ENCODE measurements around the gene VSNL1.

The VSNL1 gene

DNA sequence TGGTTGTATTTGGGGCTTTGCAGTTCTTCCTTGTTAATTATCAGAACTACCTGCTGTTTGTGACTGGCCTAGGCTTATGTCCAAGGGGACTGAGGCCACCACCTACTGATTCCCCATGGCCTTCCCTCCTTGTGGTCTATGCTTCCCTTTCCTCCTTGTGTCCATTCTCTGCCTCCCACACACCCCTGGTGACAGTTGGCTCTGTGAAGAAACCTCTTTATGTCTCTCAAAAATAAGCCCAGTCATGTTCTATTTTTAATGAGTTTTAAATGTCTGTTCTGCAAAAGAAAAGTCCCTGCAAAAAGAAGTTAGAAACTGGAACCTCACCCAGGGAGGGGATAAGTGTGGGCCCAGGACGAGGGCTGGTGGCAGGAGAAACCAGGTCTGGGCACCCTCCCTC lies 108.1 kb downstream of the VSNL1 start:
- DNase-seq: no peak

DNA sequence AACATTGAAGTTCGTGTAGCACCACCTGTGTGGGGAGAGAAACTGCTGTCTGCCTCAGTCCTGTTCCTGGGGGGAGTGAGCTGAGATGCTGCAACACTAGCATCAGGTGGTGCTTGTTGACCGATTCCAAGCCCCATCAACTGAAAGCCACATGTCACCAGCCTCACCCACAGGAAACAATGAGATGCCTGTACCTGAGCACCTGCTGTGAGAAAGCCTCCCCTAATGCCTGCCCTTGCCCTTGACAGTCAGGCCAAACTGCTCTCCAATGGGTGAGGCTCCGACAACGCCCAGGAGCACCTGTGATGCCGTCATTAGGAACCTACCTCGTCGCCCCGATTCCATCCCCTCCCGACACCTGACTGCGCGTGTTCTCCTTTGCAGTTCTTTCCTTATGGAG lies 108.5 kb downstream of the VSNL1 start:
- no peak for DNase-seq

DNA sequence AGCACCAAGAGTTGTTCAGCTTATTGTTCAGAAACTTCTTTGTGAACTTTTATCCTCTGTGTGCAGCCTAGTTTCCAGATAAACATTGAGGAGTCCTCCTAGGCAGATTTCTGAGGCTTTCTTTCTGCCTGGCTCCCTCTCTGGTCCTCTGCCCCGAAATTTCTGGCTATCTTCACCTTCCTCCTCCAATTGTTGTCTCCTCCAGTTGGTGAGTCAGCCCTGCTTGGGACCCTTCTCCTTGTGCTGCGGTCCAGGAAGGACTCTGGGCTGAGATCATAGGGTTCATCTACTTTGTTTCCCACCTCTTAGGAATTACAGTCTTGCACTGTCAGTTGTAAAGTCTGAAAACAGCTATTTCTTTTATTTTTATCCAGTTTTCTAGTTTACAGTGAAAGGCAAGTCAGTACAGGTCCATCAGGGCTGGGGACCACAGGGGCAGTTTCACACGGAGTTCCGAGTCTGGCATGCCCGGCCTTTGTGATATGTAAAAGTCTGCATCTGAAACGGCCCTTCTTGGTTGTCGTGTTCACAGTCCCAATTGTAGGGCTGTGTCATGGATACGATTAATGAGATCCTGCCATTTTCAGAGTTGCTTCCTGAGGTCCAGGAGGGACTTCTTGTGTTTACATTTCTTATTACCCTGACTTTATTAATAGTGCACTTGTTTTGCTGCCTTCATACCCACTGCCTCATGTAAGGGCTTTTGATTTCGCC lies 112.3 kb downstream of the VSNL1 start:
- DNase-seq: no peak

DNA sequence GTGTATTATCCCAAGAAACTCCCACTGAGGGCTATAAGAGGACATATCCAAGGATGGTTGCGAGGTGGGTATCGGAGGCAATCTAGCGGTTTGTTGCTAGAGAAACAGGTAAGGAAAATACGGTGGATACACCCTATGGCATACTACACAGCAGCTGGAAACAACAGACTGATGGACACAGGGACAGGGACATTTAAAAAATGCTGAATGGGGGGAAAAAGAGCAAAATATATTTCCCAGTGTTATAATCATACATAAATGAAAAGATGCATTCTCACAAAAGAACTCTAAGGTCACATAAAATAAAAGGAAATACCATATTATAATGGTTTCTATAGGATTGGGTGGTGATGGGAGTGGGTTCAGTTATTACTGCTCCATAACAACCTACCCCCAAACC lies 117.3 kb downstream of the VSNL1 start:
- DNase-seq: no peak

DNA sequence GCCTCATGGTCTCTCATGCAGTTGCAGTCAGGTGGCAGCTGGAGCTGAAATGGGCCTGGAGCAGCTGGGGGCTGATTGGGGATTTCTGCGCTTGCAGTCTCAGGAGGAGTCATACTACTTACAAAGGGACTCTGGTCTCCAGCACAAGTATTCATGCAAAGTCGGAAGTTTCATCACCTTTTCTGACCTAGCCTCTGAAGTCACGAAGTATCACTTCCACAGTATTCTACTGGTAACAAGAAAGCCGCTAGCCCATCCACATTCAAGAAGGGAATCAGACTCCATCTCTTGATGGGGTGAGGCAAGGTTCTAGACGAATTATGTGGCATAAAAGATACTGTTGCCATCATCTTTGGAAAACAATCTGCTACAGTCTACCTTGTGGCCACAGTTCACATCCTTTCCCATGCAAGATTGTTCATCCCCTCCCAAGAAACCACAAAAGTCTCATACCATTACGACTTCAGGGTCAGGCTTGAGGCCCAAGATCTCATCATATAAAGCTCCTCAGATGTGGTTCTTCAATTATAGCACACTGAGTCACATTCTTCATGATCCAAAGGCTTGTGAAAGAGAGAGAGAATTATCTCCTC lies 117.9 kb downstream of the VSNL1 start:
- DNase-seq: no peak

DNA sequence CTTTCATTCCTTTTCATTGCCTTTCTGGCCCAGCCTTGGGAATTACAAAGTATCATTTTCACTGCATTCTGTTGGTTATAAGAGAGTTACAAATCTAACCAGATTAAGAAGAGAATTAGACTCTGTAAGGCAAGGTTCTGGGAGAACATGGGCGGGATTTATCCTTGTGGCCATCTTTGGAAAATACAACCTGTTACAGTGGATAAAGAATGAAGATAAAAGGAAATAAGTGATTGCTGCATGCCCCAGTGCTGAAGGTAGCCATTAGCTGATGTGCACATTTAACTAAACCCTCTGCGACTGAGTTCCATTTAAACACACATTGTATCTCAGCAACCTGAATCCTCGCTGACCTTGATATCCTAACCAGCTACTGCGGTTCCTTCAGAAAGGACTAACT lies 119.7 kb downstream of the VSNL1 start:
- no peak for DNase-seq

DNA sequence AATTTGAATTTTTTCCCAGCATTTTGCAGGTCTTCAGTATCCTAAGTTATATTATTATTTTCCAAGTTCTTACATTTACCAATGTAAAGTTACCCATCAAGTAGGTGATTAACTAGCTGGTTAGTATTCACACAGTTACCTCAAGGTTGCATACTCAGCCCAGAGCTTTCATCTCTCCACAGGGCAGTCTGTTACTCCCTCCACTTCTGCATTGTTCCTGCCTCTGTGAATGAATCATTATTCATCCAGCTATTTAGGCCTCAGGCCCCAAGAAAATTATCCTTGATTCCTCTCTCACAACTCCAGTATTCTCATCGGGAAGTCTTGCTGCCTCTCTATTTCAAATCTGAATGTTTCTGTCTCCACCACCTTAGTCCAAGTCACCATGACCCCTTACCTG lies 121.0 kb downstream of the VSNL1 start:
- DNase-seq: no peak

DNA sequence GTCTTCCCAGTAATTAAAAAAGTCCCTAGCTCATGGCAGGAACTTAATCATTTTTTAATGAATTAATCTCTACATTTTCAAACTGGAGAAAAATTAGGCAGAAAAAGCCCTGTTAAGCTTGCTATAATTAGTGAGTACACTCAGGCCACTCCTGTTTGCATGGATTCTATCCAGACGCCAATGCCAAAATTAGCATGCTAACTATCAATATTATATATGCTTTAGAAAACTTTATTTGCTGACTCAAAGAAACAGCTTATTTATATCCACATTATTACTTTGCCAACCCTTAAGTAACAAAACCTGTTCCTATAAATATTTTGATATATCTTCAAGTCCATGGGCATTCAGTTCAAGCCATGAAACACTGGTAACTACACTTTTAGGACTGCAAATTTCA lies 122.2 kb downstream of the VSNL1 start:
- no peak for DNase-seq

DNA sequence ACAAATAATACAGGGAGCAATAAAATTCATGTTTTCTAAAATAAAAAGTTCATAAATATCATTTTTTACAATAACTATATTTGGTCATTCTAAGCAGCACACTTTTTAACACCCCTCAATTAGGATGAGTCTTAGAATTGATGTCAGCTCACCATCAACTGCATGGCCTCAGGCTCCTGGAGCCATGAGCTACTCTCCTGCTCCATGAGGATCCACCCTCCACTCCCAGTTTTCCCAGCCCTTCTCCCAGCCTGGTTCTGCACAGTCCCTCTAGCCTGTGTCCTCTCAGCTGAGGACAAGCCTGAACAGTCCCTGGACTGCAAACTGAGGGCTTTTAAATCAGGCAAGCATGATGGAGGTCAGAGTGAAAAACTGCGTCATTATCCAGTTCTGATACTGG lies 124.0 kb downstream of the VSNL1 start:
- no peak for DNase-seq

DNA sequence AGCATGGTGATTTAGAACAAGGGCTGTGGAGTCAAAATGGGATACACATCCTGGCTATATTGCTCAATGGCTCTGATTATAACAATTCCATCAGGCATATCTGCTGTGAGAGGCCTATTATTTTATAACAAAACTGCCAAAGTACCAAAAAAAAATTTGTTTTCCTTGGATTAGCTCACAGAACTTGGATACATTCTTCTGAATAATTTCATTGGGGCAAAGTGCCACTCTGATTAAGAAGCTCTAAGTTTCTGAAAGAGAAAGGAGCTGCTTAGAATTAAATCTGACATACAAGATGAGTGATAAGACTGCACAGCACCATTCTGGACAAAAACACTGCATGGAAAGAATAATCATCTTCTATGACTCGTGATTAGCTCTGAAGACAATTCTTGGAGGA lies 127.4 kb downstream of the VSNL1 start:
- no peak for DNase-seq

DNA sequence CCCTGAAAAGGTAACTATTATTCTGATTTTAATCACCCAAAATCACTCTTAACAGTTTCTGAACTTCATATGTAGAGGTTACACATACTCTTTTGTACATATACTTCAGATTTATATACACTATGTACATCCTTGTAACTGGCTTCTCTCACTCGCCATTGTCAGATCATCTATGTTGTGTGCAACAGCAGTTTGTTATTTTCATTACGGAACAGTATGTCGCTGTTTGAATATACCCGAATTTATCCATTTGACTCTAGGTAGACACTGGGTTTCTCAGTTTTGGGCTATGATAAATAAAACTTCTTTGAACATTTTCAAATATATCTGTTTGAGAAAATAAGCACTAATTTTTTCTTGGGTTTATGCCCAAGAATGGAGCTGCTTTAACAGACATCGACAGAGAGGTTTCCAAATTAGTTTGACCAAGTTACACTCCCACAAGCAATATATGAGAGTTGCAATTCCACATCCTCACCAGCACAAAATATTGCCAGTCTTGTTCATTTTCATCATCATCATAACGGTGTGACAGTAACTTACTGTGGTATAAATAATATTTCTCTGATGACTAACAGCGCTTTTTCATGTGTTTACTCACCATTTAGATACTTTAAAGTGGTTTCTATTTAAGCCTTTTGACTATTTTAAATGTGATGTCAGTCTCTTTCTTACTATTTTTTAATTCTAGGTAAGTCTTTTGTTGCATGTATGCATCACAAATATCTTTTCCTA lies 132.3 kb downstream of the VSNL1 start:
- DNase-seq: no peak

DNA sequence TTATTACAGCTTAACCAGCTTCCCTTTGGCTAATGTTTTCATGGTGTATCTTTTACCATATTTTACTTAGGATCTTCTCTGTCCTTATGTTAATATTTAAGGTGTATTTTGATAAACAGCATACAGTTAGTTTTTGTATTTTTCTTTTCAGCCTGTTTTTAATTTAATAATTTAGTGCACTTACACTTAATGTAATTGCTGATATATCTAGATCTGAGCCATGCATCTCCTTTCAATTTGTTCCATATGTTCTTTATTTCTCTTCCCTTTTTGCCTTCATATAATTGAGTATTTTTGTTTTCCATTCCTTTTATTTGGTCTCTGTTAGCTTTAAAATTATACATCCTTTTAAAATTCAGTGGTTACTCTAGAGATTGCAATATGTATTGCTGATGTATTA lies 134.3 kb downstream of the VSNL1 start:
- DNase-seq: no peak

DNA sequence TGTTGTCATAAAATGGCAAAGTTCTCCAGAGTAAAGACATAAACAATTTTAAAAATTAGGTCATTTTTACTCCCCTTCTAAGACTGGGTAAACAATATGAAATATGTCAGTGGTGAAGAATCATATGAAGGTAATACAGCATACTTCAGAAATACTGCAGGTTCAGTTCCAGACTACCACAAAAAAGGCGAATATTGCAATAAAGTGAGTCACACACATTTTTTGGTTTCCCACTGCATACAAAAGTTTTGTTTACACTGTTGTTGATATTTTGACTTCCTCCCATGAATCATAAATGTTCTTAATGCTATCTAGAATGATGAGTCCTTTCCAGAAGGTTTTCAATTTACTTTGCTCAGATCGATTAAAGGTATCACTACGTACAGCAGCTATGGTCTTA lies 139.6 kb downstream of the VSNL1 start:
- DNase-seq: no peak

DNA sequence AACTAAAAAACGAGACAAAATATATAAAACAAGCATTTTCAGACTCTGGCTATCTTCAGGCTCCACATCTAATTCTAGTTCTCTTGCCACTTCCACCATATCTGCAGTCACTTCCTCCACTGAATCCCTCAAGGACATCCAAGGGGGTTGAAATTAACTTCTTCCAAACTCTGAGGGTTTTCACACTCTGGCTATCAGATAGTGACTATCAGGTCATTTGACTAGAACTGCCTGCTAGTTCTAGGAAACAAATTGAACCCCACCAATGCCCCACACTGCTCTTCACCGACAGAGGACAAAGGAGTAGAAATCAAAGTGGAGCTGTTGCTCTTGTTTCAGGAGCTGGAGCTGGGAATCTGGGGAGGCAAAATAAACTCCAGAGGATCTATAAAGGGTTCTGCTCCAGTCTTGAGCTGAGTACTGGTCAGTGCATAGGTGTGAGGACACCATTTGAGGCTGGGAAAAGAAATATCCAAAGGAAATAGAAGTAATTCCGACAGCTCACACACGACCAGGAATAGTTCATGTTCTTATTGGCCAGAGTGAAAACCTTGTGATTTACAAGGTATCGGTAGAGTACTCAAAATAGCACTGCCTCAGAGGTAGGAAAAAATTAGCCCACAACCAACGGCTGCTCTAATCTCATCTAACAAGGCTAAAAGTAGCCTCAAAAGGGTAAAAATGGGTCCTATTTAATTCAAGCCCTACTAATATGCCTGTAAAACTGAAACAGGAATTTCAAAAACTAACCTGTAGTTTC lies 141.8 kb downstream of the VSNL1 start:
- DNase-seq: no peak

DNA sequence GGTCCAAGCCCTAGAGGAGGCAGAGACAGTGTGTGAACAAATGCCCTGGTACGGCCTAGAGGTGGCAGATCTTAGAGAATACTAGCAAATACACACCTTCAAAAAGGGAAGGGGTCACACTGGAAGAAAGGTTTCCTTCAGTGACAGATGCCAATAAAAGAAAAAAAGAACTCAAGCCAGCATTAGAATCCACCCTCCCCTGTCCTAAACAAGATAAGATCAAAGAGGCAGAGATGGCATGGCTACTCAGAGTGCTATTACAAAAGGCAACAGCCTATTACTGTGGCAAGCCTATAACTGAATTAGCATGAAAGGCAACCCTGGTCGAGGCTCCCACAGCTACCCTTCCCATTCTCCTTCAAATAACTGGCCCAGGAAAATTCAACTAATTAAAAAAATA lies 143.5 kb downstream of the VSNL1 start:
- DNase-seq: no peak

DNA sequence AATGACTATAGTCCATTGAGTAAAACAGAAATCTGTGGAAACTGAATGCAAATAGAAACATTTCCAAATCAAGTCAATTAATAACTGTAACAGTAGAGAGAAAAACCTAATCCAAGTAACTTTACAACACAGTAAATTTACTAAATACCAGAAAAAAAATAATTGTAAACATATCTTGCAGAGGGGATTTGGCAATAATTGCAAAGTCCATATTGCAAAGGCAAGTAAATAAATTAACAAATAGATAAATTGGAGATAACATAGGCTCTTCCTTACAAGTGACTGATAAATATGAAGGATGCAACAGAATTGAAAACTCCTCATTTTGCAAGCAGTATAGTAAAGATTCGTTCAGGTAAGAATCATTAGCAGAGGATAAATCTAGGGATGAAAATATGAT lies 148.1 kb downstream of the VSNL1 start:
- no peak for DNase-seq

DNA sequence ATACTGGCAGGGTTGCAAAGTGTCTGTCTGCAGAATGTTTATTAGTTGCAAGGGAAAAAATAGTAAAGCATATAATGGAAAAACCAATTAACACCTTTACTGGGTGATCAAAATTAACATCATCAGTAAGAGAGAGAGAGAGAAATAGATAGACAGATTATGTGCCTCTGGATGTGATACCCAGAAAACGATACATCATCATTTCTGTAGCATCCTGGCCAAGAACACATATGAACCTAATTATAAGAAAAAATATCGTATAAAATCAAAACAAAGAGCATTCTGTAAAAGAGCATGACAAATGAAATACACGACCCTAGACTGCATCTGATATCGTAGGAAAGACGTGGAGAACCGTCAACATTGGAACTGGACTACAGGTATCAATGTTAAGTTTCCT lies 148.5 kb downstream of the VSNL1 start:
- no peak for DNase-seq

DNA sequence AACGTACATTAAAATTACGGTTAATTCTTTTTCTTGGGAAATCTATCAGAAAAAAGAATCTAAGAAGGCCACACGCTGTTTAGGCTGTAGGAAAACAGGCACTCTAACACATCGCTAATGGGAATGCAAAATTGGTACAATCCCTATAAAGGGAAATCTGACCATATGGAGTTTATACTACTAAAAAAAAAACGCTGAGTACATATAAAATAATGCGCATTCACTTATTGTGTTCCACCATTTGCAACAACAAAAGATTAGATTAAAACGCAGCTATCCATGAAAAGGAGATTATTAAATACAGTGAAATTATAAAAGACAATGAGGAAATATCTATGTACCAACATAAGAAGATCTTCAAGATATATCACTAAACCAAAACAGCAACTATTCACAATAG lies 150.3 kb downstream of the VSNL1 start:
- DNase-seq: no peak
